Gastrocnemius medialis (tissue), 4 donors: Measurements from ENCODE around the gene TSPAN5. TPM values are rescaled to one million over a fixed set of nuclear protein-coding genes. Genes with fewer than 3 reads are reported as not detected.

Experiments
- ATAC-seq, 2 donors: fragments of 150-250 bp; one replicate each; pipeline ENCODE4 v1.9.1; 2016
- DNase-seq, 2 donors: peaks; one replicate each; pipeline ENCODE4 v3.0.0-alpha.2; 2019
- H3K27ac ChIP-seq, 4 donors: fragments of 200-600 bp; sonication (generic); 1 replicate in 1 of 4; 2 replicates in 3 of 4; pipeline ENCODE4 v1.5.1; 2016 to 2018; ENCODE audit warnings: mild to moderate bottlenecking in 2 of 4, moderate library complexity in 1 of 4
- H3K27me3 ChIP-seq, 3 donors: fragments of 200-600 bp; sonication (generic) in 2 of 3; 1 replicate in 1 of 3; 2 replicates in 2 of 3; pipeline versions ENCODE4 v1.5.1 to v1.6.0; 2016 to 2019; ENCODE audit warnings: mild to moderate bottlenecking in 1 of 3, moderate library complexity in 1 of 3
- H3K36me3 ChIP-seq, 2 donors: fragments of 200-600 bp; sonication (generic) in 1 of 2; one replicate each; pipeline ENCODE4 v1.5.1; 2017 to 2018
- H3K4me1 ChIP-seq, 2 donors: fragments of 200-600 bp; sonication (generic) in 1 of 2; one replicate each; pipeline ENCODE4 v1.5.1; 2016 to 2017; ENCODE audit warnings: mild to moderate bottlenecking in 2 of 2
- H3K4me3 ChIP-seq, 4 donors: fragments of 200-600 bp; sonication (generic) in 3 of 4; 1 replicate in 1 of 4; 2 replicates in 3 of 4; pipeline ENCODE4 v1.5.1; 2016 to 2019; ENCODE audit warnings: mild to moderate bottlenecking in 2 of 4
- H3K9me3 ChIP-seq, 3 donors: fragments of 200-600 bp; sonication (generic) in 2 of 3; 1 replicate in 1 of 3; 2 replicates in 2 of 3; pipeline ENCODE4 v1.5.1; 2016 to 2019
- POLR2A ChIP-seq, 2 donors: fragments of 450-650 bp; IDR thresholded peaks; one replicate each; pipeline ENCODE4 v1.6.1; 2017; ENCODE audit warnings: antibody characterized with exemption in 2 of 2, mild to moderate bottlenecking in 2 of 2, moderate library complexity in 2 of 2
- in situ Hi-C, 4 donors: fragments of 200-750 bp; cut with MboI; loops; one replicate each; pipeline versions ENCODE4 v1.15.0 to v1.8.0; 2017; ENCODE audit warnings: low sequenced_read_pairs in 4 of 4
- intact Hi-C: fragments of 100-400 bp; cut with DNase I; formaldehyde crosslinking; loops from one replicate; pipeline ENCODE4 v1.15.1; 2023; ENCODE audit warnings: low total_unique reads
- total RNA-seq, 4 donors: library from RNA; depleted of rRNA; stranded (reverse); fragments of >200 nt; gene quantifications; one replicate each; pipeline versions ENCODE4 v1.1.0 to v1.2.3, GENCODE V29; 2016
- TF ChIP-seq, protein P1 (sequence below), 5 experiments: fragments of 450-650 bp in 3 of 5; fragments of 200-600 bp in 2 of 5; sonication (generic) in 2 of 5; IDR thresholded peaks in 4 of 5; conservative IDR thresholded peaks in 1 of 5; 1 replicate in 4 of 5; 2 replicates in 1 of 5; pipeline ENCODE4 v1.5.1; 2016 to 2019; ENCODE audit warnings: antibody characterized with exemption in 5 of 5, mild to moderate bottlenecking in 3 of 5, moderate library complexity in 3 of 5

The TSPAN5 gene
- total RNA-seq, 4 donors from 2014 or later = 0.55 to 18.7 (median 0.79) TPM

DNA sequence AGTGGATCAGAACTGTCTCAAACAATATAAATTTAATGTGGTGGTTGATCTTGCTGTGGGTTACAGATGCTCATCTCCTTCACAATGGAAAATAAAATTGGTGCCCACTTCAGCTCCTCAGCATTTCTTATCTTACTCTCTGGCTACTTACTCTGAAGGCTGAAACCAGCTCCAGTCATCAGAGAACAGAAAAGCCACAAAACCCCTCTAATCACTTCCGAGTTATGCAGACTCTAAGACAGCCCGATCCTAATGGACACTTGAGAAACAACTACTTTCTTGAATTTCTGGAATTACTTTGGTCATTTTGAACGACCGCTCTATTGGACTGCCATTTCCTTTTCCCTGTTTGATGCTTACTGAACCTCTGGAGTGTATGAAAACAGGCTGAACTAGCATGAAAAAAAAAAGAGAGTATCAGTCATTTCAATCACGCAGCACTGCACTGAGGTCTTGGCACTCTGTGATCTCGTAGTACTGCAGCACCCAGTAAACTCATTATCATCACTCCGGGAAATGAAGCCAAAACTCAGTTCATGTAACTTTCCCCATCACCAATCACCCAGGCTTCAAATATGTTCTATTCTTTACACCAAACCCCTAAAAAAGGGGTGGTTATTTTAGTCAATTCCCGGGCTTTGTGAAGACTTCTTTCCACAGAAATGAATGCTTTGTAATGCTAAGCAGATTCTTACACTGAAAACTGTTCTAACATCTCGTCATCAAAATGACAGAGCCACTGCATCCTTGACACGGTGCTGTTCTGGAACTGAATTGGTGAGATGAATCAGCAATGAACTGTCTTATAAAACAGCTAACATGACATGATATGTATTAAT lies 54.5 kb downstream of the TSPAN5 start:
- Histone ChIP-seq H3K4me1 (no peaks in the 10 kb centered on the region), H3K27ac (no peak overlapping the region), H3K36me3 (no peaks in the 10 kb centered on the region), H3K4me3 (no peak overlapping the region), H3K9me3 (no peaks in the 10 kb centered on the region), H3K27me3 (no peaks in the 10 kb centered on the region)
- in situ Hi-C loops = no loop called here
- DNase-seq = no peak
- intact Hi-C loops = no loop called here
- no peak for ATAC-seq
- TF ChIP-seq POLR2A (IDR thresholded peaks at IDR 0.05) = no peak
- TF ChIP-seq, protein P1, sequence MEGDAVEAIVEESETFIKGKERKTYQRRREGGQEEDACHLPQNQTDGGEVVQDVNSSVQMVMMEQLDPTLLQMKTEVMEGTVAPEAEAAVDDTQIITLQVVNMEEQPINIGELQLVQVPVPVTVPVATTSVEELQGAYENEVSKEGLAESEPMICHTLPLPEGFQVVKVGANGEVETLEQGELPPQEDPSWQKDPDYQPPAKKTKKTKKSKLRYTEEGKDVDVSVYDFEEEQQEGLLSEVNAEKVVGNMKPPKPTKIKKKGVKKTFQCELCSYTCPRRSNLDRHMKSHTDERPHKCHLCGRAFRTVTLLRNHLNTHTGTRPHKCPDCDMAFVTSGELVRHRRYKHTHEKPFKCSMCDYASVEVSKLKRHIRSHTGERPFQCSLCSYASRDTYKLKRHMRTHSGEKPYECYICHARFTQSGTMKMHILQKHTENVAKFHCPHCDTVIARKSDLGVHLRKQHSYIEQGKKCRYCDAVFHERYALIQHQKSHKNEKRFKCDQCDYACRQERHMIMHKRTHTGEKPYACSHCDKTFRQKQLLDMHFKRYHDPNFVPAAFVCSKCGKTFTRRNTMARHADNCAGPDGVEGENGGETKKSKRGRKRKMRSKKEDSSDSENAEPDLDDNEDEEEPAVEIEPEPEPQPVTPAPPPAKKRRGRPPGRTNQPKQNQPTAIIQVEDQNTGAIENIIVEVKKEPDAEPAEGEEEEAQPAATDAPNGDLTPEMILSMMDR (IDR thresholded peaks at IDR 0.05 in 4 of 5, conservative IDR thresholded peaks at IDR 0.05 in 1 of 5) = no peak

DNA sequence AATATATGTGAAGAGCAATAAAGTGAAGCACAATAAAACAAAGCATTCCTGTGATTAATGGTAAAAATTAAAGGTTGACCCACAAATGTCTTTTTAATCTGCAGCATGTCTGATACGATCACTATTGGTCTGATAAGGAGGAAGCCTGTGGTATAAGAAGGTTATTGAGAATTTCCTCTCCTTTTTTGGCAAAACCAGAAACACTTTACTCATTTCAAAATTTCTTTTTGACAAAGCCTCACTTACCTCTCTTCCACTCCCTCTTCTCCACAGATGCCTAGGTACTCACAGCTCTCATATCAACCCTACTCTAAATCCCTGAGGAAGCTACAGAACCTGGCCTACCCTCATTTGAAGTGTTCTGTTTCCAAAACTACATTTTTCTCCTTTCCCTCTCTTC lies 56.1 kb downstream of the TSPAN5 start:
- in situ Hi-C loops = no loop called here
- TF ChIP-seq, protein P1 (IDR thresholded peaks at IDR 0.05 in 4 of 5, conservative IDR thresholded peaks at IDR 0.05 in 1 of 5) = no peak
- no peak for TF ChIP-seq POLR2A (IDR thresholded peaks at IDR 0.05)
- ATAC-seq = no peak

DNA sequence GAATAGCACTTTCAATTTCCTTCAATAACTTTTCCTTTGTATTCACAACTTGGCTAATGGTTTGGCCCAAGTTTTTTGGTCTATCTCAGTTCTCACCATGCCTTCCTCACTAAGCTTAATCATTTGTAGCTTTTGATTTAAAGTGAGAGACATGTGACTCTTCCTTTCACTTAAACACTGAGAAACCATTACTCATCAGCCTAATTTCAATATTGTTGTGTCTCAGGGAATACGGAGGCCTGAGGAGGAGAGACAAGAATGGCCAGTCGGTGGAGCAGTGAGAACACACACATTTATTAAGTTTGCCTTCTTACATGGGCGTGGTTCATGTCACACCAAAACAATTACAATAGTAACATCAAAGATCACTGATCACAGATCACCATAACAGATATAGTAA lies 56.7 kb downstream of the TSPAN5 start:
- DNase-seq = no peak
- Histone ChIP-seq H3K9me3 (no peaks in the 10 kb centered on the region), H3K36me3 (no peaks in the 10 kb centered on the region), H3K4me3 (no peak overlapping the region), H3K4me1 (no peaks in the 10 kb centered on the region), H3K27me3 (no peaks in the 10 kb centered on the region), H3K27ac (no peak overlapping the region)
- intact Hi-C loops = no loop called here
- TF ChIP-seq, protein P1 (IDR thresholded peaks at IDR 0.05 in 4 of 5, conservative IDR thresholded peaks at IDR 0.05 in 1 of 5) = no peak
- TF ChIP-seq POLR2A (IDR thresholded peaks at IDR 0.05) = no peak
- no peak for ATAC-seq
- in situ Hi-C loops = no loop called here

More for the DNA sequence above, 56.1 kb downstream of the TSPAN5 start:
- no peak for DNase-seq
- H3K27ac ChIP-seq = no peak overlapping the region
- H3K4me3 ChIP-seq = no peak overlapping the region
- H3K36me3 ChIP-seq = no peaks in the 10 kb centered on the region
- intact Hi-C loops = no loop called here
- no peaks in the 10 kb centered on the region for H3K9me3 ChIP-seq
- no peaks in the 10 kb centered on the region for H3K4me1 ChIP-seq
- no peaks in the 10 kb centered on the region for H3K27me3 ChIP-seq

DNA sequence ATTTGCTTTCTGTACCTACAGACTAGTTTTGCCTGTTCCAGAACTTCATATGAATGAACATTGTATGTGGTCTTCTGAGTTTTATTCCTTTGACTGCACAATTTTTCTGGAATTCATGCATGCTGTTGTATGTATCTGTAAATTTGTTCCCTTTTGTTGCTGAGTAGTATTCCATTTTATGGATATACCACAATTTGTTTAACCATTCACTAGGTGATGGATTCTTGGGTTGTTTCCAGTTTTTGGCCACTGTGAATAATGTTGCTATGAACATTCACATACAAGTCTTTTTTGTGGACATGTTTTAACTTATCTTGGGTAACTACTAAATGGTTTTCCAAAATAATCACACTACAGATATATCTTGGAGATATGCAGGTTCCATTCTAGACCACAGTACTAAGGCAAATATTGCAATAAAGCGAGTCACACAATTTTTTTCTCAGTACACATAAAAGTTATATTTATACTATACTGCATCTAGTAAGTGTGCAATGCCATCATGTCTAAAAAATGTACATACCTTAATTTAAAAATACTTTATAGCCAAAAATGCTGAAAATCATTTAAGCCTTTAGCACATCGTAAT lies 58.7 kb downstream of the TSPAN5 start:
- H3K36me3 ChIP-seq = no peaks in the 10 kb centered on the region
- in situ Hi-C loops = no loop called here
- no peaks in the 10 kb centered on the region for H3K4me1 ChIP-seq
- DNase-seq (no peak), ATAC-seq (no peak)
- H3K27ac ChIP-seq = no peak overlapping the region
- TF ChIP-seq POLR2A (IDR thresholded peaks at IDR 0.05) = no peak
- TF ChIP-seq, protein P1 (IDR thresholded peaks at IDR 0.05 in 4 of 5, conservative IDR thresholded peaks at IDR 0.05 in 1 of 5) = no peak
- intact Hi-C loops = no loop called here
- no peaks in the 10 kb centered on the region for H3K9me3 ChIP-seq
- H3K4me3 ChIP-seq = no peak overlapping the region
- no peaks in the 10 kb centered on the region for H3K27me3 ChIP-seq
